ENCODE results near the gene PRMT7. TPM values are rescaled to one million over a fixed set of nuclear protein-coding genes. Genes with fewer than 3 reads are reported as not detected.

Gene PRMT7
- total RNA-seq, 2 experiments from 2014 or later, result 62.7 to 70.7 TPM

DNA sequence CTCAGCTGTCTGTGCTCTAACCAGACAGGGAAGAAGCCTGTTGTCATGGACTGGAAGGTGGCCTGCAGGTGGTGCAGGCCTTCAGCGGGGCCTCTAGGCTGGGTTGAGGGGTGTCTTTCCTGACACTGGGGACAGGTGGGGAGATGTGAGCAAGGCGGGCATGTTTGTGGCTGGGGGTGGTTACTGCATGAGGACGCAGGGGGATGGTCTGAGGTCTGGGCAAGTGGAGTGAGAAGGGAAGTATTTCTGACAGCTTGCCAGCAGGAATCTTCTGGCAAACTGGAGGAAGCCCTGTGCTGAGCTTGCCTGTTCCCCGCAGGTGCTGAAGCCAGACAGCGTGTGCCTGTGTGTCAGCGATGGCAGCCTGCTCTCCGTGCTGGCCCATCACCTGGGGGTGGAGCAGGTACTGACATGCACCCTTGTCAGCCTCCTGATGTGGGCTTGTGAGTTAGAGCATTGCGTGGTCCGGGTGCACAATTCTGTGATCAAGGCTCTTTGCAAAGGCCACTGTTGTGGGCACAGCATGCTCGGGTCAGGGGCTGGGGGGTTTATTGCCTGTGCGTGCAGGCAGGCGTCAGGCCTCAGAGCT lies 36.2 kb downstream of the PRMT7 start:
- H3K36me3 Mint-ChIP-seq (ENCODE audit: low read depth), result peaks cover 42% of the 10 kb centered on the region
- H3K4me1 Mint-ChIP-seq, result peaks cover 2% of the 10 kb centered on the region
- CTCF ChIA-PET, result no interaction called here
- DNase-seq (no peak), ATAC-seq (no peak)
- H3K27me3 Mint-ChIP-seq, result no peaks in the 10 kb centered on the region
- no peaks in the 10 kb centered on the region for H3K9me3 Mint-ChIP-seq (ENCODE audit: low read depth)
- POLR2A ChIA-PET, result no interaction called here
- no peak overlapping the region for H3K27ac Mint-ChIP-seq
- intact Hi-C loops (cut with DNase I, micrococcal nuclease), result no loop called here
- no peak overlapping the region for H3K4me3 Mint-ChIP-seq

DNA sequence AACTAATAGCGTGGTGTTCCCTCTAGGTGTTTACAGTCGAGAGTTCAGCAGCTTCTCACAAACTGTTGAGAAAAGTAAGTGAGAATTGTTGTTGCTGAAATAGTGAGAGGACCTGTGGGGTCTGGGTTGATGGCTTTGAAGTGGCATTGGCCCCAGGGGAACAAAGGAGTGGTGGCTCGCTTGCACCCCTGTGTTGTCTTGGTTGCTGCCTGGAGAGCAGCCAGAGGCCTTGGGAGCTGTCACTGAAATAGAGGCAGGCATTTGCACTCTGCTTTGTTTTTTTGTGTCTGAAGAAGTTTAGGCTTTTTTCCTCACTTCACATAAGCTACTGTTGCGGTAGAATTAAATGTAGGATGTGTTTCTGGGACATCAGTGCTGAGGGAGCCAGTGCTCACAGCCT lies 36.8 kb downstream of the PRMT7 start:
- peaks cover 46% of the 10 kb centered on the region for H3K36me3 Mint-ChIP-seq (ENCODE audit: low read depth)
- ATAC-seq (no peak), DNase-seq (no peak)
- H3K9me3 Mint-ChIP-seq (ENCODE audit: low read depth), result no peaks in the 10 kb centered on the region
- ChIA-PET CTCF (no interaction called here), POLR2A (no interaction called here)
- no peaks in the 10 kb centered on the region for H3K27me3 Mint-ChIP-seq
- H3K4me3 Mint-ChIP-seq, result no peak overlapping the region
- intact Hi-C loops (cut with DNase I, micrococcal nuclease), result no loop called here
- H3K4me1 Mint-ChIP-seq, result peaks cover 2% of the 10 kb centered on the region
- H3K27ac Mint-ChIP-seq, result no peak overlapping the region

DNA sequence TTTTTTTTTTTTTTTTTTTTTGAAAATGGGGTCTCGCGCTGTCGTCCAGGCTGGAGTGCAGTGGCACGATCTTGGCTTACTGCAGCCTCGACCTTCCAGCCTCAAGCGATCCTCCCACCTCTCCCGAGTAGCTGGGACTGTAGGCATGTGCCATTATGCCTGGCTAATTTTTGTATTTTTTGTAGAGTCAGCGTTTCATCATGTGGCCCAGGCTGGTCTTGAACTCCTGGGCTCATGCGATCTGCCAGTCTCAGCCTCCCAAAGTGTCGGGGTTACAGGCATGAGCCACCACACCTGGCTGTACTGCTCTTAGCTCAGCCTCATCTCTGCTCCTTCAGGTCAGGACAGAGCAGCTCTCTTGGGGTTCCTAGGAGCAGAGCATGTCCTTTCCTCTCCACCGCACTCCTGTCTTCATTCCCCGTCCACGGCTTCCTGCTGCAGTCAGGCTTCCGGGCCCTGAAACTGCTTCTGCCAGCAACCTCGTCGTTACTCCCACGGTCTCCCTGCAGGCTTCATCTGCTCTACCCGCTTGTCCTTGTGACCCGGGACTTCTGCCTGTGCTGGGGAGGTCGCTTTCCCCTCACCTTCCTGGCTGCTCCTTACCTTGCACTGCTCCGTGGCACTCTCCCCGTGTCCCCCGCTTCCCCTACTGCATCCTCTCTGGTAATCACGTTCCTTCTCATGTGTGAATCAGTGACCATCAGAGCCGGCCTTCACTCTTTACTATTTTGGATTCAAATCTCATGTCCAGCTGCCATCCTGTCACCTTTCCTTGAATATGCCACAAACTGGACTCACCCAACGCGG lies 38.0 kb downstream of the PRMT7 start:
- POLR2A ChIA-PET, result interaction anchor here (0.6 kb wide), 1 partner anchor 39 kb away, joined by 3 read pairs; no protein-coding TSS in a partner anchor
- H3K27ac Mint-ChIP-seq, result no peak overlapping the region
- H3K4me1 Mint-ChIP-seq, result peaks cover 2% of the 10 kb centered on the region
- DNase-seq (no peak), ATAC-seq (no peak)
- CTCF ChIA-PET, result interaction anchor here (0.6 kb wide), 1 partner anchor 112 kb away, joined by 3 read pairs; no protein-coding TSS in a partner anchor
- no peak overlapping the region for H3K4me3 Mint-ChIP-seq
- intact Hi-C loops (cut with DNase I, micrococcal nuclease), result no loop called here
- H3K9me3 Mint-ChIP-seq (ENCODE audit: low read depth), result no peaks in the 10 kb centered on the region
- H3K36me3 Mint-ChIP-seq (ENCODE audit: low read depth), result peaks cover 54% of the 10 kb centered on the region
- no peaks in the 10 kb centered on the region for H3K27me3 Mint-ChIP-seq

DNA sequence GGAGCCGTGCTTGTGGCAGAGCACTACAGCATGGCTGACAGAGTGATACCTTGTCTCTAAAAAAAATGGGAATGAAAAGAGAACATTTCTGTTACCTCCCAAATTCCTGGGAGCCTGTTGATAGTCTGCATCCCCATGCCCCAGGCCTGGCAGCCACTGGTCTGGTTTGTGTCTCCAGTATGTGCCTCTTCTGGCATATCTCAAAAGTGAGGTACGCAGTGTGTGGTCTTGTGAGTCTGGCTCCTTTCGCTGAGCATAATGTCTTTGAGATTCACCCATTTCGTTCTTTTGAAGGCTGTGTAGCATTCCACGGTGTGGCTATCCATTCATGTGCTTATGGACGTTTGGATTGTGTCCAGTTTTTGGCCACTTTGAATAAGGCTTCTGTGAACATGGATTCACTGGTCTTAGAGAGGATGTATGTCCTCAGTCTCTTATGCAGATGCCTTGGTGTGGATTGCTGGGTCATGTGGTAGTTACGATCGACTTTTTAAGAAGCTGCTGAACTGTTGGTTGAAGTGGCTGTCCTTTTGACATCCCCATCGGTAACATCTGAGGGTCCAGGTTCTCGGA lies 39.1 kb downstream of the PRMT7 start:
- POLR2A ChIA-PET, result no interaction called here
- Mint-ChIP-seq H3K27me3 (no peaks in the 10 kb centered on the region), H3K27ac (no peak overlapping the region), H3K9me3 (ENCODE audit: low read depth) (no peaks in the 10 kb centered on the region), H3K36me3 (ENCODE audit: low read depth) (peaks cover 60% of the 10 kb centered on the region), H3K4me1 (peaks cover 1% of the 10 kb centered on the region), H3K4me3 (no peak overlapping the region)
- intact Hi-C loops (cut with DNase I, micrococcal nuclease), result no loop called here
- DNase-seq, result no peak
- ATAC-seq, result no peak
- CTCF ChIA-PET, result interaction anchor here (0.6 kb wide), 1 partner anchor 111 kb away, joined by 3 read pairs; no protein-coding TSS in a partner anchor

DNA sequence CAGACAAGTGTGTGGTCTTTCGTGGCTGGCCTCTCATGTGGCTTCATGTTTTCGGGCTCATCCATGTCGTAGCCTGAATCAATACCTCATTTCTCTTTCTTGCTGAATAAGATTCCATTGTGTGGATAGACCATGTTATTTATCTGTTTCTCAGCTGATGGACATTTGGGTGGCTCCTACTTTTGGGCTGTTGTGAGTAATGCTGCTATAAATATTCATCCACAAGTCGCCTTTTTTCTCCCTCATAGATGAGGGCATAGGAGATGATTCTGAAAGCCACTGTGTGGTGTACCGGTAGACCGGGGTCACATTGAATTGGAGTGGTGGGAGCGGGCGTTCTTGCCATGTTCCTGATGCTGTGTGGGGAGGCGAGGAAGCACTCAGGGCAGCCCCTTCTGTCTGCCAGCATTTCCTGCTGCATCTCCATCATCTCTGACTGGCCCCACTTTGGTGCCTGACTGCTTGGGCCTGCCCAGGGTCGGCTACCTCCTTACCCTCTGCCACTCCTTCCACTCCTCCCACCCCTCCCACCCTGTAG lies 40.1 kb downstream of the PRMT7 start:
- Mint-ChIP-seq H3K4me3 (no peak overlapping the region), H3K9me3 (ENCODE audit: low read depth) (no peaks in the 10 kb centered on the region), H3K27ac (no peak overlapping the region), H3K27me3 (no peaks in the 10 kb centered on the region), H3K4me1 (peaks cover 10% of the 10 kb centered on the region), H3K36me3 (ENCODE audit: low read depth) (peaks cover 58% of the 10 kb centered on the region)
- no peak for DNase-seq
- POLR2A ChIA-PET, result no interaction called here
- no peak for ATAC-seq
- CTCF ChIA-PET, result no interaction called here
- intact Hi-C loops (cut with DNase I, micrococcal nuclease), result no loop called here

DNA sequence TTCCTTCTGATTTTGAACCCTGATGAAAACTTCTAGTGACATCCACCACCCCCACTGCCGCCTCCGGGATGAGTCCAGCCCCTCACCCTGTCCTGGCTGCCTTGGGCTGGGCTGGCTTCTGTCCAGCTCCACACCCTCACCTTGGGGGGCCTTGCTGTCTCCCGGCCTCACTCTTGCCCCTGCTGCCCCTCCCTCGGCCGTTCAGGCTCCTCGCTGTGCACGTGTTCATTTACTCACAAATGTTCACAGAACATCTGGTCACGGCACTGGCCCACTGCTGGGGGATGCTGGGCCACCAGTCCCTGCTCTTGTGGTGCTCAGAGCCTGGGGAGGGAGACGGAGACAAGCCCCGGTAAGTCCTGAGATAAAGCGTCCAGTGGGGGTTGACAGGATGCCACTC lies 40.6 kb downstream of the PRMT7 start:
- no peak for DNase-seq
- H3K27me3 Mint-ChIP-seq, result no peaks in the 10 kb centered on the region
- no peak for ATAC-seq
- POLR2A ChIA-PET, result no interaction called here
- H3K36me3 Mint-ChIP-seq (ENCODE audit: low read depth), result peaks cover 61% of the 10 kb centered on the region
- no peak overlapping the region for H3K27ac Mint-ChIP-seq
- intact Hi-C loops (cut with DNase I, micrococcal nuclease), result no loop called here
- no peak overlapping the region for H3K4me3 Mint-ChIP-seq
- H3K9me3 Mint-ChIP-seq (ENCODE audit: low read depth), result no peaks in the 10 kb centered on the region
- CTCF ChIA-PET, result no interaction called here
- H3K4me1 Mint-ChIP-seq, result peaks cover 16% of the 10 kb centered on the region

DNA sequence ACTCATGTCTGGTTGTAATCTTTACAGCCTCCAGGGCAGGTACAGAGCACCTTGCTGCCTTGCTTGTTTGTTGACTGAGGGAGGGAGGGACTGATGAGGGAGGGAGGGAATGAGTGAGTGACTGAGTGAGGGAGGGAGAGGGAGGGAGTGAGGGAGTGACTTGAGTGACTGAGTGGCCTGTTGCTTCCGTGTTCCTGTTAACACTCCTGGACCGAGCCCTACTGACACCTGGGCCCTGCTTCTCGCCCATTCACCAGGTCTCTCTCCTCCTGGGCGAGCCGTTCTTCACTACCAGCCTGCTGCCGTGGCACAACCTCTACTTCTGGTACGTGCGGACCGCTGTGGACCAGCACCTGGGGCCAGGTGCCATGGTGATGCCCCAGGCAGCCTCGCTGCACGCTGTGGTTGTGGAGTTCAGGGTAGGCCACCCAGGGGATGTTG lies 41.2 kb downstream of the PRMT7 start:
- POLR2A ChIA-PET, result no interaction called here
- no peak overlapping the region for H3K4me3 Mint-ChIP-seq
- CTCF ChIA-PET, result interaction anchor here (0.8 to 0.9 kb wide), 2 partner anchors 12 to 125 kb away, joined by 4 read pairs; no protein-coding TSS in a partner anchor

DNA sequence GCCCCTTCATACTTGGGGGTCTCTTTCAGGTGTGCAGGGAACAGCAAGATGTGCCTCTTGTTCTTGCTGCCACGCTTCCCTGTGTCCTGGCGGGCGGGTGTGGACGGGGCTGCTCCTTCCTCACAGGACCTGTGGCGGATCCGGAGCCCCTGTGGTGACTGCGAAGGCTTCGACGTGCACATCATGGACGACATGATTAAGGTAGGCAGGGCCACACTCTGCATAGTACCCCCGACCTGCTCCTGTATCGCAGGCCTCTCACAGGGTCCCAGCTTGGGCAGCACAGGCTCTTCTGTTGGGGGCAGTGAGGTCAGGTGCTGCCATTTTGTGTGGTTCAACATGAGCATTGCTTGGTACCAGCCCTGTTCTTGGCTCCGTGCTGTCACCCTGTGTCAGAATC lies 42.5 kb downstream of the PRMT7 start:
- POLR2A ChIA-PET, result no interaction called here
- CTCF ChIA-PET, result interaction anchor here (0.6 to 1.0 kb wide), 2 partner anchors 42 to 1184 kb away, joined by 3 read pairs; no protein-coding TSS in a partner anchor
- Mint-ChIP-seq H3K27ac (no peak overlapping the region), H3K27me3 (no peaks in the 10 kb centered on the region), H3K36me3 (ENCODE audit: low read depth) (peaks cover 61% of the 10 kb centered on the region), H3K9me3 (ENCODE audit: low read depth) (no peaks in the 10 kb centered on the region), H3K4me3 (no peak overlapping the region), H3K4me1 (peaks cover 29% of the 10 kb centered on the region)
- intact Hi-C loops (cut with DNase I, micrococcal nuclease), result no loop called here
- DNase-seq, result no peak
- ATAC-seq, result no peak

More for the DNA sequence above, 41.2 kb downstream of the PRMT7 start:
- Mint-ChIP-seq H3K36me3 (ENCODE audit: low read depth) (peaks cover 61% of the 10 kb centered on the region), H3K27ac (no peak overlapping the region), H3K9me3 (ENCODE audit: low read depth) (no peaks in the 10 kb centered on the region), H3K27me3 (no peaks in the 10 kb centered on the region), H3K4me1 (peaks cover 22% of the 10 kb centered on the region)
- ATAC-seq (no peak), DNase-seq (no peak)
- intact Hi-C loops (cut with DNase I, micrococcal nuclease), result no loop called here

DNA sequence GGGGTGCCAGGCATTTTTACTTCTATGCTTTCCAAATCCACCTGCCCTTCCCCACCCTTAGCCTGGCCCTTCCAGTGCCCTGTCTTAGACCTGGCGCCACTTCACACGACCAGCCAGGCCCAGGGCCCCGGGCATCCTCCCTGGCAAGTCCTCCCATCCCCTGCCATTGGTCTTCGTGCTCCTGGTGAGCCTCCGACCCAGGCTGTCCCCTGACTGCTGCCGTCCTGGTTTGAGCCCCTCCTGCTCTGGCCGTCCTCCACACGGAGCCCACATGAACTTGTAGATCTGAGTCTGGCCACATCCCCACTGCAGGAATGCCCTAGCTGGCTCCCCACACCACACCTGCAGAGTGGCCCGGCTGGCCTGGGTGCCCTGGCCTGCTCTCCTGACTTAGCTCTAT lies 44.0 kb downstream of the PRMT7 start:
- intact Hi-C loops (cut with DNase I, micrococcal nuclease), result no loop called here
- ChIA-PET POLR2A (no interaction called here), CTCF (no interaction called here)
- ATAC-seq, result no peak
- Mint-ChIP-seq H3K4me1 (peaks cover 29% of the 10 kb centered on the region), H3K4me3 (no peak overlapping the region), H3K9me3 (ENCODE audit: low read depth) (no peaks in the 10 kb centered on the region), H3K27me3 (no peaks in the 10 kb centered on the region), H3K27ac (no peak overlapping the region), H3K36me3 (ENCODE audit: low read depth) (peaks cover 50% of the 10 kb centered on the region)
- no peak for DNase-seq

DNA sequence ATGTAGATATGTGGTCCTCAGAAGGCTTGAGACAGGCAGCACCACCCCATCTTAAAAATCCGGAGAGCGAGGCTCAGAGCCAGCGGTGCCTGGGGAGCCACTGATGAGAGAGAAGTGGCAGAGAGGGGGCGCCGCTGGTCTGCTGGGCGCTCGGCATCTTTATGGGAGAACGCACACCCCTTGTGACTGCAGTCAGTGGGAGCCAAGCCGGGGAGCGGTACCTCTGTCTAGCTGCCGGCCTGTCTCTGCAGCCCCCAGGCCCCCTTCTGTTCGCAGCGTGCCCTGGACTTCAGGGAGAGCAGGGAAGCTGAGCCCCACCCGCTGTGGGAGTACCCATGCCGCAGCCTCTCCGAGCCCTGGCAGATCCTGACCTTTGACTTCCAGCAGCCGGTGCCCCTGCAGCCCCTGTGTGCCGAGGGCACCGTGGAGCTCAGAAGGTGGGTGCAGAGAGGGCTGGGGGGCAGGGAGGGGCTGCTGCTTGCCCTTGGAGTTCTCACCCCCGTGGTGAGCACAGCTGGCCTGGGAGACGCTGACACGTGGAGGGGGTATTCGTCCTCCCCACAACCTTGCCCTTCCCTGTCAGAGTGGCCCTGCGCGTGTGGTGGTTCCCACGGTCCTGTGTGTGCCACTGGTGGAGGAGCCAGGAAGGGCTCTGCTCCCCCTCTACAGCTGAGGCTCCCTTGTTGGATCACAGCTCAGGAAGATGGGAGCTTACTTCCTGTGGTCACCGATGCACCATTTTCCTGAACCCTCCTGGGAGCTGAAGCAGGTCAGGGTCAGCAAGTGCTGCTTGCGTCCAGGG lies 44.8 kb downstream of the PRMT7 start:
- Mint-ChIP-seq H3K4me3 (no peak overlapping the region), H3K27ac (no peak overlapping the region), H3K9me3 (ENCODE audit: low read depth) (no peaks in the 10 kb centered on the region), H3K36me3 (ENCODE audit: low read depth) (peaks cover 46% of the 10 kb centered on the region), H3K4me1 (peaks cover 29% of the 10 kb centered on the region), H3K27me3 (no peaks in the 10 kb centered on the region)
- ChIA-PET CTCF (interaction anchor here (0.6 to 1.3 kb wide), 3 partner anchors 21 to 111 kb away, joined by 3 to 6 read pairs (median 3); partner anchors contain the start of gene PLA2G15), POLR2A (interaction anchor here (0.6 to 1.2 kb wide), 2 partner anchors 92 to 539 kb away, joined by 3 to 4 read pairs; partner anchors contain the start of gene SLC7A6)
- peak; percentile 48 for DNase-seq
- intact Hi-C loops (cut with DNase I, micrococcal nuclease), result no loop called here
- ATAC-seq, result no peak

Data from activated CD4-positive, alpha-beta T cell treated with anti-CD3 and anti-CD28 coated beads for 36 hours (primary cell).